ENCODE measurements around the gene SH3PXD2B.

The SH3PXD2B gene

DNA sequence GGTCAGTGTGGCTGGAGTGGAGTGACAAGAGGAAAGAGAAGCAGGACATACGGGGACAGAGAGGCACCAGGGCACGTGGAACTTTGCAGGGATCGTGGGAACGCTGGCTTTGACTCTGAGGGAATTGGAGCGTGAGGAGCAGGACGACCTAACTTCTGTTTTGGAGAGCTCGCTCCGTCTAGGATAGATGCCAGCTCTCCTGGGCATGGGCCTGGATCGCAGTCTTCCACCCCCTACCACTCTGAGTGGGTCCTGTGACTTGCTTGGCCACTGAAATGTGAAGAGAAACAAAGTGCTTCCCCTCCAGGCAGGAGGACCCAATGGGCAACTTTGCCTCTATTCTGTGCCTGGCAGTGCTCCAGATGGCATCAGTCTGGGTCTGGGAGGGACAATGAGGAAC lies 8.7 kb upstream of the SH3PXD2B start:
- Histone ChIP-seq H2BK15ac (replicated peaks; ENCODE audit: low read depth) (no peak overlapping the region), H3K4ac (ENCODE audit: low read depth, low read length) (no peak overlapping the region), H2BK120ac (ENCODE audit: low read depth, low read length) (no peak overlapping the region), H3K4me3 (ENCODE audit: low read length) (no peak overlapping the region), H3K23ac (ENCODE audit: low read length) (no peak overlapping the region), H3K4me1 (ENCODE audit: control insufficient read depth, low read depth, low read length) (no peaks in the 10 kb centered on the region), H4K8ac (ENCODE audit: low read depth, low read length) (no peak overlapping the region), H3K79me2 (ENCODE audit: control insufficient read depth, insufficient read depth, low read length) (no peaks in the 10 kb centered on the region), H3K4me2 (ENCODE audit: low read length) (no peak overlapping the region), H3K27ac (ENCODE audit: low read depth, low read length) (no peak overlapping the region), H3K18ac (ENCODE audit: low read length) (no peak overlapping the region), H3K36me3 (ENCODE audit: control insufficient read depth, insufficient read depth, low read length) (no peaks in the 10 kb centered on the region), H3K27me3 (ENCODE audit: insufficient read depth, low read length, poor library complexity) (no peaks in the 10 kb centered on the region), H3K56ac (ENCODE audit: low read length) (no peak overlapping the region), H2AK5ac (ENCODE audit: low read length) (no peak overlapping the region), H3K9ac (ENCODE audit: low read length) (no peak overlapping the region), H4K5ac (ENCODE audit: low read length) (no peak overlapping the region), H3K79me1 (ENCODE audit: low read length) (no peaks in the 10 kb centered on the region), H2BK5ac (ENCODE audit: low read length) (no peak overlapping the region)
- DNase-seq: no peak
- no CpG with 5 or more reads among the region's 9 CpGs for WGBS (ENCODE audit: extremely low coverage, insufficient coverage, low lambda C conversion rate)

GRCh38 chr5:172459783-172460165 lies 5.4 kb upstream of the SH3PXD2B start:
- no CpG with 5 or more reads among the region's 5 CpGs for WGBS (ENCODE audit: extremely low coverage, insufficient coverage, low lambda C conversion rate)
- Histone ChIP-seq H3K79me1 (ENCODE audit: low read length) (no peaks in the 10 kb centered on the region), H3K4me2 (ENCODE audit: low read length) (no peak overlapping the region), H4K8ac (ENCODE audit: low read depth, low read length) (no peak overlapping the region), H2BK5ac (ENCODE audit: low read length) (no peak overlapping the region), H3K79me2 (ENCODE audit: control insufficient read depth, insufficient read depth, low read length) (no peaks in the 10 kb centered on the region), H3K4me3 (ENCODE audit: low read length) (no peak overlapping the region), H3K27ac (ENCODE audit: low read depth, low read length) (no peak overlapping the region), H3K56ac (ENCODE audit: low read length) (no peak overlapping the region), H3K4ac (ENCODE audit: low read depth, low read length) (no peak overlapping the region), H4K5ac (ENCODE audit: low read length) (no peak overlapping the region), H3K36me3 (ENCODE audit: control insufficient read depth, insufficient read depth, low read length) (no peaks in the 10 kb centered on the region), H3K4me1 (ENCODE audit: control insufficient read depth, low read depth, low read length) (peaks cover 9% of the 10 kb centered on the region), H2BK120ac (ENCODE audit: low read depth, low read length) (no peak overlapping the region), H3K18ac (ENCODE audit: low read length) (no peak overlapping the region), H2BK15ac (replicated peaks; ENCODE audit: low read depth) (no peak overlapping the region), H3K27me3 (ENCODE audit: insufficient read depth, low read length, poor library complexity) (no peaks in the 10 kb centered on the region), H3K9ac (ENCODE audit: low read length) (no peak overlapping the region), H3K23ac (ENCODE audit: low read length) (no peak overlapping the region), H2AK5ac (ENCODE audit: low read length) (no peak overlapping the region)
- DNase-seq: no peak

GRCh38 chr5:172458976-172459782 lies 4.9 kb upstream of the SH3PXD2B start:
- H3K27ac ChIP-seq (ENCODE audit: low read depth, low read length): no peak overlapping the region
- H3K79me2 ChIP-seq (ENCODE audit: control insufficient read depth, insufficient read depth, low read length): no peaks in the 10 kb centered on the region
- WGBS (ENCODE audit: extremely low coverage, insufficient coverage, low lambda C conversion rate): no CpG with 5 or more reads among the region's 9 CpGs

GRCh38 chr5:172456076-172456722 lies 1.9 kb upstream of the SH3PXD2B start:
- Histone ChIP-seq H3K4me2 (ENCODE audit: low read length) (no peak overlapping the region), H3K79me1 (ENCODE audit: low read length) (peaks cover 8% of the 10 kb centered on the region), H3K36me3 (ENCODE audit: control insufficient read depth, insufficient read depth, low read length) (no peaks in the 10 kb centered on the region), H3K27me3 (ENCODE audit: insufficient read depth, low read length, poor library complexity) (no peaks in the 10 kb centered on the region), H3K9ac (ENCODE audit: low read length) (peak overlapping the region; percentile 37), H3K4ac (ENCODE audit: low read depth, low read length) (no peak overlapping the region), H3K27ac (ENCODE audit: low read depth, low read length) (peak overlapping the region; percentile 18), H2AK5ac (ENCODE audit: low read length) (no peak overlapping the region), H3K4me1 (ENCODE audit: control insufficient read depth, low read depth, low read length) (peaks cover 9% of the 10 kb centered on the region), H3K4me3 (ENCODE audit: low read length) (no peak overlapping the region), H4K5ac (ENCODE audit: low read length) (no peak overlapping the region), H3K18ac (ENCODE audit: low read length) (peak overlapping the region; percentile 8), H2BK120ac (ENCODE audit: low read depth, low read length) (no peak overlapping the region), H2BK5ac (ENCODE audit: low read length) (no peak overlapping the region), H2BK15ac (replicated peaks; ENCODE audit: low read depth) (no peak overlapping the region), H3K79me2 (ENCODE audit: control insufficient read depth, insufficient read depth, low read length) (peaks cover 19% of the 10 kb centered on the region), H4K8ac (ENCODE audit: low read depth, low read length) (no peak overlapping the region), H3K56ac (ENCODE audit: low read length) (peak overlapping the region; percentile 70), H3K23ac (ENCODE audit: low read length) (peak overlapping the region; percentile 56)
- no CpG with 5 or more reads among the region's 10 CpGs for WGBS (ENCODE audit: extremely low coverage, insufficient coverage, low lambda C conversion rate)
- DNase-seq: peak; percentile 26

More at GRCh38 chr5:172458976-172459782, 4.9 kb upstream of the SH3PXD2B start:
- H2BK120ac ChIP-seq (ENCODE audit: low read depth, low read length): no peak overlapping the region
- H3K4me2 ChIP-seq (ENCODE audit: low read length): no peak overlapping the region
- no peak overlapping the region for H3K4me3 ChIP-seq (ENCODE audit: low read length)
- H2AK5ac ChIP-seq (ENCODE audit: low read length): no peak overlapping the region
- no peak overlapping the region for H4K5ac ChIP-seq (ENCODE audit: low read length)
- H3K36me3 ChIP-seq (ENCODE audit: control insufficient read depth, insufficient read depth, low read length): no peaks in the 10 kb centered on the region
- no peak overlapping the region for H3K9ac ChIP-seq (ENCODE audit: low read length)
- no peak for DNase-seq
- H2BK15ac ChIP-seq (replicated peaks; ENCODE audit: low read depth): no peak overlapping the region
- no peak overlapping the region for H2BK5ac ChIP-seq (ENCODE audit: low read length)
- no peak overlapping the region for H3K18ac ChIP-seq (ENCODE audit: low read length)
- H3K4me1 ChIP-seq (ENCODE audit: control insufficient read depth, low read depth, low read length): peaks cover 9% of the 10 kb centered on the region
- H3K79me1 ChIP-seq (ENCODE audit: low read length): no peaks in the 10 kb centered on the region
- H4K8ac ChIP-seq (ENCODE audit: low read depth, low read length): no peak overlapping the region
- H3K27me3 ChIP-seq (ENCODE audit: insufficient read depth, low read length, poor library complexity): no peaks in the 10 kb centered on the region
- no peak overlapping the region for H3K23ac ChIP-seq (ENCODE audit: low read length)
- H3K56ac ChIP-seq (ENCODE audit: low read length): no peak overlapping the region
- no peak overlapping the region for H3K4ac ChIP-seq (ENCODE audit: low read depth, low read length)

DNA sequence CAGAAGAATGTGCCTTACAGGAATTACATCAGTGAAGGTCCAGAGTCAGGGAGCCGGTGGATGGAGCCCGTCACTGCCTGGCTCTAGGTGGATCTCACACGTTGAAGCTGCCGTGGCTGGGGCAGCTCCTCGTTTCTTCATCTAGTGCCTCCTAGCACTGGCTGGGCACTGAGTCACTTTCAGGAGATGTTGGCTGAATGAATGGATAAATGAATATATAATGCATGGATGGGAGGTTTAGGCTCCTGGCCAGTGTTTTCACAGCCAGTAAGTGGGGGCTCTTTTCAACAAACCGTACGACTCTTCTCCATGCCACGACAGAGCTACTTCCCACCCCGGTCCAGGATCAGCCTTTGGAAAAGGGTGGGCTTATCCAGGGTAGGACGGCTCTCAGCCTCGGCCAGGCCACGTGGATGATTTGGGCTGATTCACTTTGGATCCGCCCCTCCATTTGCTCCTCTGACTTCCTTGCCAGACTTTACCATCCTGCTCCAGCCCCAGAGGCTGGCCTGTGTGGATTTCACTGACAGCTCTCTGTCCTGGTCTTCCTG lies 1.3 kb upstream of the SH3PXD2B start:
- Histone ChIP-seq H3K56ac (ENCODE audit: low read length) (peak overlapping the region; percentile 70), H4K5ac (ENCODE audit: low read length) (no peak overlapping the region), H2AK5ac (ENCODE audit: low read length) (no peak overlapping the region), H3K79me1 (ENCODE audit: low read length) (peaks cover 11% of the 10 kb centered on the region), H3K36me3 (ENCODE audit: control insufficient read depth, insufficient read depth, low read length) (no peaks in the 10 kb centered on the region), H3K18ac (ENCODE audit: low read length) (peak overlapping the region; percentile 8), H3K23ac (ENCODE audit: low read length) (no peak overlapping the region), H3K79me2 (ENCODE audit: control insufficient read depth, insufficient read depth, low read length) (peaks cover 24% of the 10 kb centered on the region), H2BK15ac (replicated peaks; ENCODE audit: low read depth) (no peak overlapping the region), H4K8ac (ENCODE audit: low read depth, low read length) (no peak overlapping the region), H3K4me2 (ENCODE audit: low read length) (no peak overlapping the region), H2BK5ac (ENCODE audit: low read length) (no peak overlapping the region), H3K4me3 (ENCODE audit: low read length) (no peak overlapping the region), H2BK120ac (ENCODE audit: low read depth, low read length) (no peak overlapping the region), H3K9ac (ENCODE audit: low read length) (peak overlapping the region; percentile 50), H3K27ac (ENCODE audit: low read depth, low read length) (no peak overlapping the region), H3K4me1 (ENCODE audit: control insufficient read depth, low read depth, low read length) (peaks cover 9% of the 10 kb centered on the region), H3K27me3 (ENCODE audit: insufficient read depth, low read length, poor library complexity) (no peaks in the 10 kb centered on the region), H3K4ac (ENCODE audit: low read depth, low read length) (peak overlapping the region; percentile 73)
- no CpG with 5 or more reads among the region's 13 CpGs for WGBS (ENCODE audit: extremely low coverage, insufficient coverage, low lambda C conversion rate)
- DNase-seq: peak; percentile 94
